LNCAP (cell line): ENCODE measurements around the gene FAP.

Experiments used
- CTCF ChIP-seq: fragments of 450-650 bp; IDR thresholded peaks from 2 replicates; pipeline ENCODE4 v1.5.1; 2017; ENCODE audit warnings: mild to moderate bottlenecking

Gene FAP

DNA sequence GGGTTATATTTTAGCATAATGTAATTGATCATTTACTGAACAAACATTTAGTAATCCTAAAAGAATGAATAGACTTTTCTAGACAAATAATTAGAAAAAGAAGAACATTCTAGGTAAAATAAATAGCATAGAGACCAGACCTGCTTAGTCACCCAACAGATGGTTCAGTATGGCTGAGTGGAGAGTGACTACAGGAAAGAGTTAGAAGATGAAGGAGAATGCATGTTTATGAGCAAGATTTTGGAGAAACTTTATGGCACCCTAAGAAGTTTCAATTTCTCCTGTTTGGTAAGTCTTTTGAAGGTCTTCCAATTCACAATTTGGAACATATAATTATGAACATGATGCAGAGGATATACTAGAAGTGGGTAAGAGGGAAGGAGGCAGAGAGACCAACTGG lies 32.9 kb downstream of the FAP start:
- TF ChIP-seq CTCF, result no peak

- TF ChIP-seq CTCF, result no peak
Measured at GRCh38 chr2:162202203-162202602, 41.0 kb downstream of the FAP start.

DNA sequence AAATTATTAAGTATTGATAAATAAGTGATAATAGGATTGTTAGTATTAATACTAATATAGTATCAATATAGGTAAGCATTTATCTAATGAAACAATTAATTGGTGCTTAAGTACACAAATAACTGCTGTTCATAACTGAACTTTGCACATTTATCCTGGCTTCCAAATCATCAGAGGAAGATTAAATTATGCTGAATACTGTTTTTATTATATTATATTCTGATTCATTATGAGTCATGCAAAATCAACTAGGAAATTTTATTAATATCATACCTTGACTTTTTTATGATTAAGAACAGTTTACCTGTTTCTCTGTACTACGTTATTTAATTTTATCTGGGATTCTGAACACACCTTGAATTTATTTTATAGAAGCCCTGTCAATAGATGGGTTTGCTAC lies 42.6 kb downstream of the FAP start:
- TF ChIP-seq CTCF, result no peak

DNA sequence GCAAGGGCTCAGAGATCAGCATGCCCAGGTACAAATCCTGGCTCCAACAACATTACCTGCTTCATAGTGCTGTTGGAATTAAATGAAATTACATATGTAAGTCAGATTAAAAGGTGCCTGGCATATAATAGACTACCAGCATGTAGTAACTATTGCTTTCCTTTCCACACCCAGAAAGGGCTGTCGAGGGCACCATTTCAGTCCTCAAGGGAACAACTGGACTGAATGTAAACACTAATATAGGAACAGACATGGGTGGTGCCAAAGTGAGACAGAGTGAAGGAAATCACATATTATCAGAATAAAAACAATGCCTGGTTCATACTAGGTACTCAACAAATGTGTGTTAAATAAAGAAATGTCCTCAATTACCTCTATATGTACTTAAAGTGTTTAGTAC lies 43.3 kb downstream of the FAP start:
- no peak for TF ChIP-seq CTCF

GRCh38 chr2:162198239-162198638 lies 45.0 kb downstream of the FAP start:
- TF ChIP-seq CTCF, result no peak

DNA sequence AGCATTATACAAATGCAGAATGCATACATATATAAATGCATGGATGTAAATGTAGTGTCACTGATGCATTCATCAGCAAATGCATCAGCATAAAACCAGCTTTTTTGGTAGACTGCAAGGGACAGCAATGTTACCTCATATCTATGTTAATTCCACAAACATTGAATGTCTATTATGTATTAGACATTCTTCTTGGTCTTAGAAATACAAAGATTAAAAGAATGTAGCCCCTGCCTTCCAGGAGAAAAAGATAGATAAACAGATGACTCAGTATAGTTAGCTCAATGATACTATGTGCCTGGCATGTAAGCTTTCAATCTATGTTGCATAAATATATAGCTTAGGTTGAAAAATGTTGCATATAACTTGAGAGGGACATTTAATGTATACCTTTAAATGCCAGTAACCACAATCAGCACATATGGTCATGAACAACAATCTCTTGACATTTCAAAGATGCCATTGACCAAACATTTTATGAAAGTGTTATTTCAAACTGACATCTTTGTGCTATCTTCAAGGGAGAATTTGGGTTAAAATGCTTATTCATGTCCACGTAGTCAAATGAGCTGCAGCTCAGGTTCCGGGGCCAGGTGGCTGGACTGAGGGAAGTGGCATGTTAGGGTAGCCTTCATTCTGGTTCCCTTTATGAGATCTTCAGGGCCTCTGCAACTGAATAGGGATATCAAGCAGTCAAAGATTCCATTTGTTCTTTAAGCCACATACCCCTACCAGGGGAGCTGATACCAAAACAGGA lies 46.0 kb downstream of the FAP start:
- no peak for TF ChIP-seq CTCF

DNA sequence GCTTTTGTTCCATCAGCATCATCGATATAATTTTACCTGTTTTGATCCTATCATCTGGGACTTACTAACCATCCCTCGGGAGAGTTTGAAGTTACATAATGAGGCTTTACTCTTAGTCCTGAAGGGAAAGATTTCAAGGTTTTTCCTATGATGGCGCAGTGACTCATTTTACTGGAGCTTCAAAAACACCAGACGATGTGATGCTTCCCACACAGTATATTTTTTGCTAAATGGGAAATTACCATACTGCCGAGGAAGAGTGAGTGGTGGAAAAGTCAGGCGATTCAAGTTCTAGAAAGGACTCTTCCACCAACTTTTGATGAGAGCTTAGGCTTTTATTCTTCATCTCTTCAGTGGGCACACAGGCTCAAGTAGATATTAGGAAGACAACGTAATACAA lies 46.6 kb downstream of the FAP start:
- TF ChIP-seq CTCF, result no peak

DNA sequence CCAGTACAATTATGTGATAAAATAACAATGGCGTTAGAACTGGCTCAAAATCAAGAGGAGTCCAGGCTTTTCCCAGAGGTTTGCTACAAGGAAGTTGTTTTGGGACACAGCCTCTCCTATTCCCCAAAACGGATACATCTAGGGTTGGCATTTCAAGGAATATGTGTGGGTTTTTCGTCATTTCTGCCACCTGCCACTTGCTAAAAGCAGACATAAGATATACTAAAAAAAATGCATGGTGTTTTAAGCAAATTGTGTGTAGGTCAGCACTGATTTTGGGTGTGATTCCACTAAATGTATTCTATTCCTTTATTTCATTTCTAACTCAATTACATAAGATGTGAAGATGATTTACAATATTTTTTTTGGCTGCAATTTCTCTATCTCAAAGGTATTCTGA lies 54.8 kb downstream of the FAP start:
- TF ChIP-seq CTCF, result no peak
